GM12875 (cell line): Measurements from ENCODE around the gene TCTN2.
A peak's percentile ranks its signal among the peaks of the same experiment; 100 is the strongest.

Experiments used
- H3K4me3 ChIP-seq: one replicate; pipeline ENCODE4 v1.5.1; 2011; ENCODE audit warnings: low read depth, low read length, control low read depth
- CTCF ChIP-seq: IDR thresholded peaks from 2 replicates; pipeline ENCODE4 v1.5.1; 2011; ENCODE audit warnings: low read depth, mild to moderate bottlenecking, control low read depth, inconsistent platforms, low read length, moderate library complexity, borderline replicate concordance; ENCODE audit not compliant: insufficient read depth

Gene TCTN2

GRCh38 chr12:123670882-123671728 is at the start of gene TCTN2:
Gene TCTN2 (plus strand): TSS chr12:123671113. CDS start chr12:123671241, 128 bp downstream.
- peak within 1 kb of the TSS; percentile 59 for H3K4me3 ChIP-seq
- TF ChIP-seq CTCF: no peak

GRCh38 chr12:123621619-123622530 is 49.0 kb upstream of the TCTN2 start:
- no peak for TF ChIP-seq CTCF
- no peak overlapping the region for H3K4me3 ChIP-seq

DNA sequence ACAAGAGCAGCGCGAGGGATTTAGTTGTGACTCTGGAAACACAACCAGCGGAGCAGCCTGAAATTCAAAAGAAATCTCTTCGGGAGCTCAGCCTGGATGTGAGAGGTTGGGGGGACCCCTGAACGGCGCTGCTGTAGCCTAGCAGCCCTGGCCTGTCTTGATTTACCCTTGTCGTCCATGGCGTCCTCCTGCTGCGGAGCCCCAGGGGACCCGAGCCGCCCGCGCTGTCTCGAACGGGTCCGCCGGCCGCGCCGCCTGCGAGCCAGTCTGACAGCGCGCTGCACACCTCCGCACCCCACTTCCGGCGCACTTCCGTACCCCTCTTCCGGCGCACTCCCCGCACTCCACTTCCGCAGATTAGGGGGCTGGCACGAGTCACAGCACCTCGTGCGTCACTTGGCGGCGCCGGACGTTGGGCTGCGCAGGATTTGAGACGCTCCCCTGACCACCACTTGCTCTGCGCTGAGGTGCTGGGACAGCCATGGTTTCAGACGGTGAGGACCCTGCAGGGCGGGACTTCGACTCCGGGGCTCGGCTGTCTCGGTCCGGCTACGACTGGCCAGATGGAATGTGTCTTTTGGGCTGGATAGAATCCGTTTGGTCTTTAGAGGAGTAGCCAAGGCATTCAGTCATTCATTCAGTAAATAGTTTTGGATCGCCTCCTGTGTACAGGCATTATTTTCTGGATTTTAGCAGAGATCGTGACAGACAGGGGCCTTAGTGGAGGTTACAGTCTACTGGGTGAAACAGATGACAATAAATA is 37.4 kb upstream of the TCTN2 start, which contains the start of the genes EIF2B1 and GTF2H3:
Gene EIF2B1, minus strand, starts transcription at position 308 of the 763 bp plus-strand sequence. Its CDS starts 129 bp downstream, at position 179.
Gene GTF2H3, plus strand, starts transcription at position 451 of the 763 bp plus-strand sequence. Its CDS starts 31 bp downstream, at position 482.
- TF ChIP-seq CTCF: no peak
- peak within 1 kb of the TSS; percentile 81 for H3K4me3 ChIP-seq

DNA sequence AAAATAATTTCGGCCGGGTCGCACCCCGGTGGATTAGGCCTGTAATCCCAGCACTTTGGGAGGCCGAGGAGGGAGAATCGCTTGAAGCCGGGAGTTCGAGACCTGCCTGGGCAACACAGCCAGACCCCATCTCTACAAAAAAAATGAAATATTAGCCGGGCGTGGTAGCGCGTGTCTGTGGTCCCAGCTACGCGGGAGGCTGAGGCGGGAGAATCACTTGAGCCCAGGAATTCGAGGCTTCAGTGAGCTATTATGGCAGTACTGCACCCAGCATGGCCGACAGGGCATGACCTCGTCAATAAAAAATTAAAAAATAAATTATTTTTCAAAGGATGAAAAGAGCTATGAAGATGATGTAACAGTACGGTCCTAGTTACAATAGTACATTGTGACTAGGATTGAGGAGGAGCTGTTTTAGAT is 36.8 kb upstream of the TCTN2 start:
- H3K4me3 ChIP-seq: peak overlapping the region; percentile 81
- no peak for TF ChIP-seq CTCF

DNA sequence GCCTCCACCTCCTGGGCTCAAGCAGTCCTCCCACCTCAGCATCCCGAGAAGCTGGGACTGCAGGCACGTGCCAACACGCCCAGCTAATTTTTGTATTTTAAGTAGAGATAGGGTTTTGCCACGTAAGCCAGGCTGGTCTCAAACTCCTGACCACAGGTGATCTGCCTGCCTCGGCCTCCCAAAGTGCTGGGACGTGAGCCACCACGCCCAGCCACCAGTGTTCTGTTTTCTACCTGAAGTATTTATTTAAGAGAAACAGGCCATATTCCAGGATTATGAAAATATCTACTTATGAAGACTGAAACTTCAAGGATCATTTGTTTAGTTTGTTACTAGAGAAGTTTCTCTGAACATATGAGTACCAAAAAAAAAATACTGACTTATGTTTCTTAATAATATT is 27.0 kb upstream of the TCTN2 start:
- H3K4me3 ChIP-seq: no peak overlapping the region
- TF ChIP-seq CTCF: no peak

DNA sequence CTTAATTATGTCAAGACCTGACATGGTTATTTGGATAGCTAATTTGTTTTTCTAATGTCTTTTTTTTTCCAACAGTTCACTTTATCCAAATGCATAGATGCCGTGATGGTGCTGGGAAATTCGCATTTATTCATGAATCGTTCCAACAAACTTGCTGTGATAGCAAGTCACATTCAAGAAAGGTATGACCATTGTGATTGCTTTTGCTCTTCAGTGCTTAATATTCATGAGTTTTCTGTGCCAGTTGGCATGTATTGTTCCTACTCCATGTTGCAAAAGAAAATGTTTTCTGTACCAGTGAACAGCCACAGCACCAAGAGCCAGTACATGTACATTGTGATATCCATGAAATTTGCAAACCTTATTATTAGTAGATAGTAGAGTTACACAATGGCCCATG is 25.5 kb upstream of the TCTN2 start:
- H3K4me3 ChIP-seq: no peak overlapping the region
- no peak for TF ChIP-seq CTCF
